Embryonic facial prominence (tissue), 1 donor: ENCODE results near the gene NTHL1.

Experiments used
- DNase-seq: peaks from one replicate; pipeline ENCODE4 v3.0.0-alpha.2; 2016; ENCODE audit errors: extremely low spot score

The NTHL1 gene

GRCh38 chr16:1993731-1994131, 53.9 kb downstream of the NTHL1 start:
- no peak for DNase-seq

GRCh38 chr16:1992704-1993317, 54.8 kb downstream of the NTHL1 start:
- DNase-seq, result no peak

GRCh38 chr16:1991948-1992703, 55.5 kb downstream of the NTHL1 start:
- DNase-seq, result peak; percentile 83

DNA sequence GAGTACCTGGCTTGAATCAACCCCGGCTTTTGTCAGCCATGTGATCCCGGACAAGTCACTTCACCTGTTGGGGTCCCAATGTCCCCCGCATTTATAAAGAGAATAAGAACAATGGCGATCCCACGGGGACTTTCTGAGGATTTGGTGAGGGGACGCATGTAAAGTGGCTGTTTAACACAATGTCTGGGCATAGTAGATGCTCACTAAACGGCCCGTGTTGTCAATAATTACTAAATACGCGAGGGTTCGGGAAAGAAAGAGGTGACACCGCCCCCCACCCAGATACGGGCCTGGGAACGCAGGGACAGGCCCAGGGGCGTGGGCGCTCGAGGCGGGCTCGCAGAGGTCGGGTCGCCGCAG, 56.1 kb downstream of the NTHL1 start:
- no peak for DNase-seq

- DNase-seq, result no peak
These were observed 56.5 kb downstream of the NTHL1 start for GRCh38 chr16:1991135-1991551.

GRCh38 chr16:1990351-1991134, 57.1 kb downstream of the NTHL1 start:
- no peak for DNase-seq

DNA sequence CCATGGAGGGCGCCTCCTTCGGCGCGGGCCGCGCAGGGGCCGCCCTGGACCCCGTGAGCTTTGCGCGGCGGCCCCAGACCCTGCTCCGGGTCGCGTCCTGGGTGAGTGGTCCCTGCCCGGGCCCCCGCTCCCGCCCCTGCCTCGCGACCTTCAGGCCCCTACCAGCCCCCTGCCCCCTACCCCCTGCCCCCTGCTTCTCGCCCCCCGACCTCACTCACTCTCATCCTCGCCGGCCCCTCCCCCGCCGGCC, 57.6 kb downstream of the NTHL1 start:
- no peak for DNase-seq
